Measurements from ENCODE around the gene FRMD8. TPM values are rescaled to one million over a fixed set of nuclear protein-coding genes. Genes with fewer than 3 reads are reported as not detected.

Gene FRMD8
- total and polyA plus RNA-seq, 2 donors (not counting 1 experiment from before 2014, with no cell fraction given): 14.9 to 15.3 TPM

DNA sequence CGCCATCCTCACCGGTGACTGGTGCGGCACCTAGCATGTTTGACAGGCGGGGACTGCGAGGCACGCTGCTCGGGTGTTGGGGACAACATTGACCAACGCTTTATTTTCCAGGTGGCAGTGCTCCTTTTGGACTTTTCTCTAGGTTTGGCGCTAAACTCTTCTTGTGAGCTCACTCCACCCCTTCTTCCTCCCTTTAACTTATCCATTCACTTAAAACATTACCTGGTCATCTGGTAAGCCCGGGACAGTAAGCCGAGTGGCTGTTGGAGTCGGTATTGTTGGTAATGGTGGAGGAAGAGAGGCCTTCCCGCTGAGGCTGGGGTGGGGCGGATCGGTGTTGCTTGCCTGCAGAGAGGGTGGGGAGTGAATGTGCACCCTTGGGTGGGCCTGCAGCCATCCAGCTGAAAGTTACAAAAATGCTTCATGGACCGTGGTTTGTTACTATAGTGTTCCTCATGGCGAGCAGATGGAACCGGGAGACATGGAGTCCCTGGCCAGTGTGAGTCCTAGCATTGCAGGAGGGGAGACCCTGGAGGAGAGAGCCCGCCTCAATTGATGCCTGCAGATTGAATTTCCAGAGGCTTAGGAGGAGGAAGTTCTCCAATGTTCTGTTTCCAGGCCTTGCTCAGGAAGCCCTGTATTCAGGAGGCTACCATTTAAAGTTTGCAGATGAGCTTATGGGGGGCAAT lies 37.2 kb downstream of the FRMD8 start:
- Histone ChIP-seq H2AFZ (ENCODE audit: low read length) (no peak overlapping the region), H3K27me3 (ENCODE audit: control insufficient read depth, insufficient read depth, low read length) (no peaks in the 10 kb centered on the region), H3K4me1 (ENCODE audit: control insufficient read depth, extremely low read depth, insufficient read depth, low read length) (peaks cover 19% of the 10 kb centered on the region), H3K4me2 (ENCODE audit: extremely low read depth, insufficient read depth, low read length) (peak overlapping the region; percentile 60), H3K27ac (ENCODE audit: insufficient read depth, low read length) (peak overlapping the region; percentile 100), H4K20me1 (ENCODE audit: control insufficient read depth, extremely low read depth, insufficient read depth, low read length) (peaks cover 15% of the 10 kb centered on the region), H3K79me2 (ENCODE audit: control insufficient read depth, insufficient read depth, low read length) (peaks cover 79% of the 10 kb centered on the region), H3K4me3 (replicated peaks in 1 of 4; ENCODE audit: control extremely low read depth in 1 of 4, insufficient read depth in 1 of 4, low read depth in 3 of 4, low read length in 4 of 4) (peak overlapping the region; percentile 78 to 90 (median 86)), H3K9me3 (ENCODE audit: control insufficient read depth, insufficient read depth, low read depth, low read length) (no peaks in the 10 kb centered on the region), H3K36me3 (ENCODE audit: control insufficient read depth, insufficient read depth, low read length) (peaks cover 14% of the 10 kb centered on the region), H3K9ac (ENCODE audit: insufficient read depth, low read length) (peak overlapping the region; percentile 100)
- TF ChIP-seq, protein P1, sequence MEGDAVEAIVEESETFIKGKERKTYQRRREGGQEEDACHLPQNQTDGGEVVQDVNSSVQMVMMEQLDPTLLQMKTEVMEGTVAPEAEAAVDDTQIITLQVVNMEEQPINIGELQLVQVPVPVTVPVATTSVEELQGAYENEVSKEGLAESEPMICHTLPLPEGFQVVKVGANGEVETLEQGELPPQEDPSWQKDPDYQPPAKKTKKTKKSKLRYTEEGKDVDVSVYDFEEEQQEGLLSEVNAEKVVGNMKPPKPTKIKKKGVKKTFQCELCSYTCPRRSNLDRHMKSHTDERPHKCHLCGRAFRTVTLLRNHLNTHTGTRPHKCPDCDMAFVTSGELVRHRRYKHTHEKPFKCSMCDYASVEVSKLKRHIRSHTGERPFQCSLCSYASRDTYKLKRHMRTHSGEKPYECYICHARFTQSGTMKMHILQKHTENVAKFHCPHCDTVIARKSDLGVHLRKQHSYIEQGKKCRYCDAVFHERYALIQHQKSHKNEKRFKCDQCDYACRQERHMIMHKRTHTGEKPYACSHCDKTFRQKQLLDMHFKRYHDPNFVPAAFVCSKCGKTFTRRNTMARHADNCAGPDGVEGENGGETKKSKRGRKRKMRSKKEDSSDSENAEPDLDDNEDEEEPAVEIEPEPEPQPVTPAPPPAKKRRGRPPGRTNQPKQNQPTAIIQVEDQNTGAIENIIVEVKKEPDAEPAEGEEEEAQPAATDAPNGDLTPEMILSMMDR (conservative IDR thresholded peaks at IDR 0.05 in 1 of 2, IDR thresholded peaks at IDR 0.05 in 1 of 2; ENCODE audit: low read depth in 1 of 2, low read length in 2 of 2): no peak
- TF ChIP-seq EZH2 (IDR thresholded peaks at IDR 0.05; ENCODE audit: low read length, missing control alignments): no peak
- peak; percentile 29 to 49 for DNase-seq (ENCODE audit: low read depth in 2 of 2)

DNA sequence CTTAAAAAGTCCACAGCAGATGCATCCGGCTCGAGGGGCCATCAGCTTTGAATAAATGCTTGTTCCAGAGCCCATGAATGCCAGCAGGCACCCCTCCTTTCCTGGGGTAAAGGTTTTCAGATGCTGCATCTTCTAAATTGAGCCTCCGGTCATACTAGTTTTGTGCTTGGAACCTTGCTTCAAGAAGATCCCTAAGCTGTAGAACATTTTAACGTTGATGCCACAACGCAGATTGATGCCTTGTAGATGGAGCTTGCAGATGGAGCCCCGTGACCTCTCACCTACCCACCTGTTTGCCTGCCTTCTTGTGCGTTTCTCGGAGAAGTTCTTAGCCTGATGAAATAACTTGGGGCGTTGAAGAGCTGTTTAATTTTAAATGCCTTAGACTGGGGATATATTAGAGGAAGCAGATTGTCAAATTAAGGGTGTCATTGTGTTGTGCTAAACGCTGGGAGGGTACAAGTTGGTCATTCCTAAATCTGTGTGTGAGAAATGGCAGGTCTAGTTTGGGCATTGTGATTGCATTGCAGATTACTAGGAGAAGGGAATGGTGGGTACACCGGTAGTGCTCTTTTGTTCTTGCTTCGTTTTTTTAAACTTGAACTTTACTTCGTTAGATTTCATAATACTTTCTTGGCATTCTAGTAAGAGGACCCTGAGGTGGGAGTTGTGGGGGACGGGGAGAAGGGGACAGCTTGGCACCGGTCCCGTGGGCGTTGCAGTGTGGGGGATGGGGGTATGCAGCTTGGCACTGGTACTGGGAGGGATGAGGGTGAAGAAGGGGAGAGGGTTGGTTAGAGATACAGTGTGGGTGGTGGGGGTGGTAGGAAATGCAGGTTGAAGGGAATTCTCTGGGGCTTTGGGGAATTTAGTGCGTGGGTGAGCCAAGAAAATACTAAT lies 38.0 kb downstream of the FRMD8 start:
- DNase-seq (ENCODE audit: low read depth in 2 of 2): peak; percentile 47 to 63
- H3K4me2 ChIP-seq (ENCODE audit: extremely low read depth, insufficient read depth, low read length): peak overlapping the region; percentile 86
- peaks cover 12% of the 10 kb centered on the region for H3K4me1 ChIP-seq (ENCODE audit: control insufficient read depth, extremely low read depth, insufficient read depth, low read length)
- peak overlapping the region; percentile 78 to 90 (median 86) for H3K4me3 ChIP-seq (replicated peaks in 1 of 4; ENCODE audit: control extremely low read depth in 1 of 4, insufficient read depth in 1 of 4, low read depth in 3 of 4, low read length in 4 of 4)
- no peak overlapping the region for H2AFZ ChIP-seq (ENCODE audit: low read length)
- H4K20me1 ChIP-seq (ENCODE audit: control insufficient read depth, extremely low read depth, insufficient read depth, low read length): peaks cover 21% of the 10 kb centered on the region
- peak overlapping the region; percentile 100 for H3K27ac ChIP-seq (ENCODE audit: insufficient read depth, low read length)
- no peaks in the 10 kb centered on the region for H3K27me3 ChIP-seq (ENCODE audit: control insufficient read depth, insufficient read depth, low read length)
- TF ChIP-seq, protein P1 (conservative IDR thresholded peaks at IDR 0.05 in 1 of 2, IDR thresholded peaks at IDR 0.05 in 1 of 2; ENCODE audit: low read depth in 1 of 2, low read length in 2 of 2): no peak
- no peak for TF ChIP-seq EZH2 (IDR thresholded peaks at IDR 0.05; ENCODE audit: low read length, missing control alignments)
- peaks cover 83% of the 10 kb centered on the region for H3K79me2 ChIP-seq (ENCODE audit: control insufficient read depth, insufficient read depth, low read length)
- H3K9me3 ChIP-seq (ENCODE audit: control insufficient read depth, insufficient read depth, low read depth, low read length): no peaks in the 10 kb centered on the region
- peak overlapping the region; percentile 100 for H3K9ac ChIP-seq (ENCODE audit: insufficient read depth, low read length)
- H3K36me3 ChIP-seq (ENCODE audit: control insufficient read depth, insufficient read depth, low read length): peaks cover 14% of the 10 kb centered on the region

Data from fibroblast of lung (primary cell).